ENCODE measurements around the gene NOL4L. TPM values are rescaled to one million over a fixed set of nuclear protein-coding genes. Genes with fewer than 3 reads are reported as not detected.

The NOL4L gene
- total RNA-seq, 1 experiment from 2014 or later, result 7.5 TPM

DNA sequence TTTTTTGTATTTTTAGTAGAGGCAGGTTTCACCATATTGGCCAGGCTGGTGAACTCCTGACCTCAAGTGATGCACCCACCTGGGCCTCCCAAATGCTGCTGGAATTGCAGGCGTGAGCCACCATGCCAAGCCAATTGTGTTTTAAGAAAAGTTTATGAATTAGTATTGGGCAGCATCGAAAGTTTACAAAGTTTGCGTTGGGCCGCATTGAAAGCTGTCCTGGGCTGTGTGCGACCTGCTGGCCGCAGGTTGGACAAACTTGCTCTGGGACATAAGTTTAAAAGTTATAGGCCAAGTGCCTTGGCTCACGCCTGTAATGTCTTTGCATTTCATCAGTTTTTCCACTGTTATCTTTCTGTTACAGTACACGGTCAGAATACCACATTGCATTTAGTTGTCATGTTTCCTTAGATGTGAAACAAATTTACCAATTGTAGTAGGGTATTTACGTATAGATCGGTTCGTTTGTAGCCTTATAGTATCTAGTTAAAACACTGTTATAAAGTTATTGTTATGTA is 187.5 kb downstream of the NOL4L start:
- DNase-seq (ENCODE audit: extremely low read depth, low read depth), result no peak

- no peak for DNase-seq (ENCODE audit: extremely low read depth, low read depth)
These were observed 188.4 kb downstream of the NOL4L start for GRCh38 chr20:32396646-32397160.

GRCh38 chr20:32395066-32395465 is 190.1 kb downstream of the NOL4L start:
- DNase-seq (ENCODE audit: extremely low read depth, low read depth), result no peak

Other genes starting within 250 kb of the NOL4L start
- gene ASXL1, start 227.0 kb downstream of the NOL4L start, total RNA-seq (2014; rRNA removed; shearing (Covaris generic)), result 29.8 and 35.4 TPM in 2 replicates
- gene C20orf203, start 88.6 kb upstream of the NOL4L start, total RNA-seq (2014; rRNA removed; shearing (Covaris generic)), result not detected in 2 replicates
- 25.1 and 29.2 TPM in 2 replicates for gene COMMD7, start 158.1 kb upstream of the NOL4L start, total RNA-seq (2014; rRNA removed; shearing (Covaris generic))
- gene DNMT3B, start 177.1 kb upstream of the NOL4L start, total RNA-seq (2014; rRNA removed; shearing (Covaris generic)), result 1.0 and 2.2 TPM in 2 replicates
- gene MAPRE1, start 234.6 kb upstream of the NOL4L start, total RNA-seq (2014; rRNA removed; shearing (Covaris generic)), result 89.1 and 99.7 TPM in 2 replicates

Measured in NCI-H460 (cell line).